H1 (cell line): ENCODE results near the gene PIWIL1.

ENCODE experiments used
- CEBPB ChIP-seq: IDR thresholded peaks from 2 replicates; pipeline ENCODE4 v1.6.1; 2012; ENCODE audit warnings: low read depth, low read length
- CTCF ChIP-seq, 3 experiments: IDR thresholded peaks; 1 replicate in 2 of 3; 2 replicates in 1 of 3; pipeline versions ENCODE4 v1.5.1 to v1.6.1; 2011; ENCODE audit warnings: low read length in 3 of 3, mild to moderate bottlenecking in 3 of 3, inconsistent platforms in 2 of 3, low read depth in 1 of 3, moderate library complexity in 1 of 3; ENCODE audit not compliant: insufficient read depth in 1 of 3; ENCODE audit errors: control extremely low read depth in 1 of 3
- EP300 ChIP-seq, 2 experiments: IDR thresholded peaks; 1 replicate in 1 of 2; 2 replicates in 1 of 2; pipeline ENCODE4 v1.6.1; 2011 to 2012; ENCODE audit warnings: low read depth in 2 of 2, low read length in 2 of 2, mild to moderate bottlenecking in 2 of 2, borderline replicate concordance in 1 of 2, inconsistent platforms in 1 of 2, moderate library complexity in 1 of 2
- EZH2 ChIP-seq: fragments of 200-600 bp; sonication (generic); IDR thresholded peaks from 2 replicates; pipeline ENCODE4 v1.7.1; 2012; ENCODE audit warnings: low read depth, mild to moderate bottlenecking, moderate library complexity, low read length, inconsistent platforms; ENCODE audit not compliant: severe bottlenecking
- HDAC2 ChIP-seq, 2 experiments: fragments of 300-600 bp in 1 of 2; sonication (generic) in 1 of 2; IDR thresholded peaks; 2 replicates each; pipeline ENCODE4 v1.6.1; 2011 to 2012; ENCODE audit warnings: low read depth in 2 of 2, low read length in 2 of 2, mild to moderate bottlenecking in 2 of 2, moderate library complexity in 2 of 2, borderline replicate concordance in 1 of 2, inconsistent platforms in 1 of 2
- SRF ChIP-seq: IDR thresholded peaks from 2 replicates; pipeline ENCODE4 v1.6.1; 2011; ENCODE audit warnings: mild to moderate bottlenecking, low read depth, low read length, moderate library complexity
- USF2 ChIP-seq: IDR thresholded peaks from 2 replicates; pipeline ENCODE4 v1.6.1; 2011; ENCODE audit warnings: low read length, improper control_type of control experiment

GRCh38 chr12:130418251-130418650 is 80.6 kb downstream of the PIWIL1 start:
- TF ChIP-seq CEBPB = no peak
- TF ChIP-seq SRF = no peak
- TF ChIP-seq CTCF (IDR thresholded peaks at IDR 0.05; ENCODE audit: control extremely low read depth in 1 of 3, insufficient read depth in 1 of 3, low read depth in 1 of 3, low read length in 3 of 3) = no peak
- no peak for TF ChIP-seq USF2
- TF ChIP-seq EP300 (IDR thresholded peaks at IDR 0.05; ENCODE audit: borderline replicate concordance in 1 of 2, low read depth in 2 of 2, low read length in 2 of 2) = no peak
- TF ChIP-seq EZH2 = no peak
- TF ChIP-seq HDAC2 (IDR thresholded peaks at IDR 0.05; ENCODE audit: borderline replicate concordance in 1 of 2, low read depth in 2 of 2, low read length in 2 of 2) = no peak
